ENCODE measurements around the gene STPG2.

DNA sequence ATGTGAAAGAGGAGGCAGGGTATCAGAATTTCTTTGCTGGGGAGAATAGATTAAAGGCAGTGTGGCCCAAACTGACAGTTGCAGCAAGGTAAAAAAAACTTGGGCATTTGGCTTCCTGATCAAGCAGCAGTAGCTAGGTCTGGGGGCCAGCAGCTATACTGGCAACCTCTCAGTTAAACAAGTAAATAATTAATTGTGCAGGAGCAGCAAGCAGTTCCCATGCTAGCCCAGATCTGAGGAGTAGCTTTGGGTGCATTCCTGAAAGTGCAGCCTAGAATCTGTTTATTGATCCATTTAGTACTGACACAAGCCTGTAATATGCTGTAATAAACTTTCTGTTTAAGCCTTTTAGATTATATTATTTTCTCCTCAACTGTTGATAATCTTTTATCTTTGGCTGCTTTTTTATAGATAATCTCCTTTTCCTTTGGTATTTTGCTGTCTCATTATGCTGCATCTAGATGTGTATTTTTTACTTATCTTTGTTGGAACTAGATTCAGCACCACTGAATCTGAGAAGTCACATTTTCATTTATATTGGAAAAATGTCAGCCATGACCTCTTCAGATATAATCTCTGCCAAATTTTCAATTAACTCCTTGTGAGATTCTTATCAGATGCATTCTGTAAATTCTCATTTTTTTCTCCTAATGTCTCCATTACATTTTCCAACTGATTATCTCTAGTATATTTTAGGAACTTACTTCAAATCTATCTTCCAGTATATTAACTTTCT, 276.3 kb downstream of the STPG2 start:
- TF ChIP-seq, protein P1, sequence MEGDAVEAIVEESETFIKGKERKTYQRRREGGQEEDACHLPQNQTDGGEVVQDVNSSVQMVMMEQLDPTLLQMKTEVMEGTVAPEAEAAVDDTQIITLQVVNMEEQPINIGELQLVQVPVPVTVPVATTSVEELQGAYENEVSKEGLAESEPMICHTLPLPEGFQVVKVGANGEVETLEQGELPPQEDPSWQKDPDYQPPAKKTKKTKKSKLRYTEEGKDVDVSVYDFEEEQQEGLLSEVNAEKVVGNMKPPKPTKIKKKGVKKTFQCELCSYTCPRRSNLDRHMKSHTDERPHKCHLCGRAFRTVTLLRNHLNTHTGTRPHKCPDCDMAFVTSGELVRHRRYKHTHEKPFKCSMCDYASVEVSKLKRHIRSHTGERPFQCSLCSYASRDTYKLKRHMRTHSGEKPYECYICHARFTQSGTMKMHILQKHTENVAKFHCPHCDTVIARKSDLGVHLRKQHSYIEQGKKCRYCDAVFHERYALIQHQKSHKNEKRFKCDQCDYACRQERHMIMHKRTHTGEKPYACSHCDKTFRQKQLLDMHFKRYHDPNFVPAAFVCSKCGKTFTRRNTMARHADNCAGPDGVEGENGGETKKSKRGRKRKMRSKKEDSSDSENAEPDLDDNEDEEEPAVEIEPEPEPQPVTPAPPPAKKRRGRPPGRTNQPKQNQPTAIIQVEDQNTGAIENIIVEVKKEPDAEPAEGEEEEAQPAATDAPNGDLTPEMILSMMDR (IDR thresholded peaks at IDR 0.05; ENCODE audit: low read length), result no peak
- TF ChIP-seq EZH2 (optimal IDR thresholded peaks at IDR 0.05; ENCODE audit: low read depth, low read length) (no peak), EZH2phosphoT487 (IDR thresholded peaks at IDR 0.05; ENCODE audit: low read length) (no peak)
